Measurements from ENCODE around the gene DDR2.
"Not testable (repeated sequence)": the region's sequence is repeated elsewhere in the genome, so short reads cannot be mapped to it uniquely, and the experiment has no call there.

DDR2 gene

DNA sequence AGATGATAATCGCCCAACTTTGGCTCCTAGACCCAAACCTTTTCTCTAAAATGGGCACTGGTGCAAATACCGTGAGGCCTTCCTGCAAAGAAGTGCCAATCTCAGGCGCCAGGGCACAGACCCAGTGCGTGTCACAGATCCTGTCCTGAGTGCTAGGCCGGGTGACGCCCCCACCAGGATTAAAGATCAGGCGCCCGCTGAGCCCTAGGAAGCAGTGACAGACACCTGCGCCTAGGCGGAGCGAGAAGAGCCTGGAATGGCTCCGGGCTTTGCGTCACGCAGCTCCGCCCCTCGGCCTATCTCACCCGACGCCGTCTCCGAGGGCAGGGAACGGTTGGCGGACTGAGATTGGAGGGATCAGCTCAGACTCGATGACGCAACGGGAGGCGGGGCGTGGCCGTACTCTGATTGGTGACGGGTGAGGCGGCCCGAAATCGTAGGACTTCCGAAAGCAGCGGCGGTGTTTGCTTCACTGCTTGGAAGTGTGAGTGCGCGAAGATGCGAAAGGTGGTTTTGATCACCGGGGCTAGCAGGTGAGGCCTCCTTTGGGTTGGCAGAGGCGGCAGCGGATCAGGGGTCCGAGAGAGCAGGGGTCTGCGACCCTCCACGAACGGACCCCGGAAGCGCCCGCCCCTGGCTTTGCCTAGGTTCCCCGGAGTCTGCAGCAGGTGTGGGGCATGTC, 158.2 kb downstream of the DDR2 start, which contains the start of gene HSD17B7:
HSD17B7 (plus strand) TSS at position 400 of the 682 bp plus-strand sequence; CDS start at position 499, 99 bp downstream.
- peak; percentile 64 to 75 for DNase-seq
- TF ChIP-seq POLR2A (IDR thresholded peaks at IDR 0.05; ENCODE audit: low read length) = peak; percentile 36

- DNase-seq = not testable (repeated sequence)
These were observed 158.7 kb downstream of the DDR2 start for GRCh38 chr1:162790985-162791357.

GRCh38 chr1:162794284-162794683, 162.0 kb downstream of the DDR2 start:
- not testable (repeated sequence) for DNase-seq

DNA sequence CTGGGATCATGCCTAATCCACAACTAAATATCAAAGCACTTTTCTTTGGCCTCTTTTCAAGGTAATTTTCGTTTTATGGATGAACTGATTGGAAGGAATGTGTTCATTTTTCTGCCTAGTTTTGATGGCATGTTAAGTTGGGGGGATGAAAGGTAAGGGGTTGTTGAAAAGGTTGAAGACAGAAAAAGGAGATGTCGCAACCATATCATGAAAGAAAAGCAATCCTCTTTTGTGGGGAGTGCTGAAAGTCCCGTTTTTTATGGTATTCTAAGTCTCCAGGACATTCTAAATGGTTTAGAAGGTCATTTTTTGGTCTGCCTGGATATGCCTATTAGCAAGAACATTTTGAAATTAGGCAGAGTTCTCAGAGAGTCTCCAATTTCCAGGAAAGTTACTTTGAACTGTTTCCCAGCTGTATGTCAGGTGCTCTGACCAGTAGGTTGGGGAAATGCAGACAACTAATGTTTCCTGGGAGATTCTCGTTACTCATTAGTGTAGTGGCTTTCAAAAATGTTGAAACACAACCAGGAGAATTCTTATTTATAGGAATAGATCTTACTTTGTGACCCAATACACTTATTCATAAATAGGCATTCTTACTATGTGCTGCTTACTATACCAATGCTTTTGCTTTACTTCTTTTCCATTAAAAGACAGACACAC, 164.5 kb downstream of the DDR2 start:
- DNase-seq = not testable (repeated sequence)

DNA sequence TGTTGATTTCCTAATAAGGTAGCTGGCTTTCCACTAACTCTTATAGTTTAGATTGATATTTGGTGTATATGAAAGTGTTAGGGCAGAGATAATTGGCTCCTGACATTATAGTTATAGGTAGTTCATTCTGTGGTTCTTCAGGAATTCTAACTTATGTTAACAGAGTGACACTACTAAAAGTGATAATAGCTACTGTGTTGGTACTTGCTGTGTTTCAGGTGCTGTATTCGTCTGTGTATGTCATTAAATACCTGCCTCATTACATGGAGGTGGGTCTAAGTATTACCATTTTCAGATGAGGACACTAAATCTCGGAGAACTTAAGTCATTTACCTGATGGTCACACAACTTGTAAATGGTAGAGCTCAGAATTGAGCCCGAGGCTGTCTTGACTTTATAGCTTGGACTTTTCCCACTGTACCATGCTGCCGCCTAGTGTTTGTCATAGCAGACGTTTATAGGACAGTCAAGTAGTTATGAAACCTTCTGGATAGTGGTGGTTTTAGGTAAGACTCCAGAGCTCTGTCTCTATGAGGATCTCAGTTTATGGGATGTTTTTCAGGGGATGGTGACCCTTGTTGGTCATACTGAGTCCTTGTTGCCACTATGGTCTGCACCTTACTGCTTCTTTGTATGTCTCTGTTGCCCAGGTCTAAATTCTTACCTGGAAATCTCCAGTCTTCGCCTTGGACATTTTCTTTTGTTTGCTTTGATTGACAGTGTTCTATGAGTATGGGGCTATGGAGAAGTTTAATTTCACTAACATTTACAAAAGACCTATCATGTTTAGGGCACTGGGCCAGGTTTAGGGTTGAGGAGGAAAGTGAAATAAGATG, 167.9 kb downstream of the DDR2 start:
- DNase-seq = peak; percentile 44 to 64

DNA sequence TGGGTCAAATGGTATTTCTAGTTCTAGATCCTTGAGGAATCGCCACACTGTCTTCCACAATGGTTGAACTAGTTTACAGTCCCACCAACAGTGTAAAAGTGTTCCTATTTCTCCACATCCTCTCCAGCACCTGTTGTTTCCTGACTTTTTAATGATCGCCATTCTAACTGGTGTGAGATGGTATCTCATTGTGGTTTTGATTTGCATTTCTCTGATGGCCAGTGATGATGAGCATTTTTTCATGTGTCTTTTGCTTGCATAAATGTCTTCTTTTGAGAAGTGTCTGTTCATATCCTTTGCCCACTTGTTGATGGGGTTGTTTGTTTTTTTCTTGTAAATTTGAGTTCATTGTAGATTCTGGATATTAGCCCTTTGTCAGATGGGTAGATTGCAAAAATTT, 175.2 kb downstream of the DDR2 start:
- DNase-seq = not testable (repeated sequence)

DNA sequence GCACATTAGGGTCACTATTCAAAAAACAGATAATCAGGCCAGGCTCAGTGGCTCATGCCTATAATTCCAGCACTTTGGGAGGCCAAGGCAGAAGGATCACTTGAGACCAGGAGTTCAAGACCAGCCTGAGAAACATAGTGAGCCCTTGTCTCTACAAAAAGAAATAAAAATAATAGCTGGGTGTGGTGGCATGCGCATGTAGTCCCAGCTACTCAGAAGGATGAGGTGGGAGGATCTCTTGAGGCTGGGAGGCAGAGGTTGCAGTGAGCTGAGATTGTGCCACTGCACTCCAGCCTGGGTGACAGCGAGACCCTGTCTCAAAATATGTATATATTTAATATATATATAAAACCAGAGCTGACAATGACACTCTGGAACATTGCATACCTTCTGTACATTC, 180.1 kb downstream of the DDR2 start:
- DNase-seq = not testable (repeated sequence)

DNA sequence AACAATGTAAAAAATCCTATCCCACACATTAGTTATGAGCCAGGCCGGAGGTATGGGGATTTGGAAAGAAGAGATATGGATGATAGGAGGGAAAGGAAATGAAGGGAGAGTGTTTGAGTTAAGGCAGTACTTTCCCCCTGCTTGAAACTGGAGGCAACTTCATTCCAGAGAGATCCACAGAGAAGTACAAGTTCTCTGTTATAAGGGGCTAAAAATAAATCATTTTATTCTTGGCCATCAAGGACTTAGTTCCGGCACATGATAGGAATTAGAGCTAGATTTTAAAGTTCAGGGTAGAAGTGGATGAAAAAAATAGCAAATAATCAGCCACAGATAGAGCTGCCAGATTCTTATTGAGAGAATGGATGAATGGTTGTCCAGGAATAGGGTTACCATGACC, 185.9 kb downstream of the DDR2 start:
- DNase-seq = not testable (repeated sequence)

DNA sequence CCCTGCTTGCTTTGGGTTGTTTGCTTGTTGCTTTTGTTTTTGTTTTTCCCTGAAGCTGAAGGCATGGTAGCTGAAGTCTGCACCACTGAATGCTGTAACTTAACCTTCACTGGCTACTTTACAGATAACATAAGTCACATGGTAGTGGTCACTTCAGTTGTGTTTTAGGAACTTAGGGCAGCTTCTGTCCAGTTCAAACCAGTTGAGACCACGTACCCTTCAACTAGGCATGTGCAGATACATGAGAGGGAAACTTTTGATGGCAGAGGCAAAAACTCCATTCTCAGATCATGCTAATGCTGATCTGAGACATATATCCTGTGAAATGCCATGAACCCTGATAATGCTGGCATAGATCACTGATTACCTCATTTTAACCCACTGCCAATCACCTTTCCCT, 186.4 kb downstream of the DDR2 start:
- DNase-seq = not testable (repeated sequence)

- DNase-seq = no peak
These were observed 190.3 kb downstream of the DDR2 start for GRCh38 chr1:162822391-162823200.

DNA sequence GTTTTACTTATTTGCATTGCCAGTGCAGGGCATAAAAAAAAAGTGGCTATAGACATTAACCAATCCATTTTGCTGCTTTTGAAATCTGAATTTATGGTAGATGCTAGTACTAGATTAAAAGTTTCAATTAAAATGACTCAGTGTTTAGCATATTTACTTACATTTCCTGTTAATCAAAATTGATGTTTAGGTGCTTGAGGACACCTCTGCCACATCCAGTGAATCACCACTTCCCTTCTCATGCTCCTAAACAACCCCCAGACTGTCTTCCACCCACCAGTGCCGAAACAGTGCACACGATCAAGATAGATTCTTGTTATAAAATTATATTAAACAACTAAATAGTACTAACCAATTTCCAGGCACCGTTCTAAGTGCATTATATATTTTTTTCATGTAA, 191.0 kb downstream of the DDR2 start:
- TF ChIP-seq POLR2A (IDR thresholded peaks at IDR 0.05; ENCODE audit: low read length) (no peak), GATA1 (IDR thresholded peaks at IDR 0.05; ENCODE audit: low read depth, low read length) (no peak)

More at GRCh38 chr1:162822391-162823200, 190.3 kb downstream of the DDR2 start:
- TF ChIP-seq POLR2A (IDR thresholded peaks at IDR 0.05; ENCODE audit: low read length) (no peak), GATA1 (IDR thresholded peaks at IDR 0.05; ENCODE audit: low read depth, low read length) (no peak)

GRCh38 chr1:162823771-162824525, 191.7 kb downstream of the DDR2 start:
- DNase-seq = no peak
- TF ChIP-seq POLR2A (IDR thresholded peaks at IDR 0.05; ENCODE audit: low read length) (no peak), GATA1 (IDR thresholded peaks at IDR 0.05; ENCODE audit: low read depth, low read length) (no peak)

More for the DNA sequence above, 191.0 kb downstream of the DDR2 start:
- no peak for DNase-seq

GRCh38 chr1:162829268-162829667, 197.0 kb downstream of the DDR2 start:
- no peak for TF ChIP-seq GATA1 (IDR thresholded peaks at IDR 0.05; ENCODE audit: low read depth, low read length)
- no peak for TF ChIP-seq POLR2A (IDR thresholded peaks at IDR 0.05; ENCODE audit: low read length)

GRCh38 chr1:162832470-162832869, 200.2 kb downstream of the DDR2 start:
- no peak for DNase-seq
- no peak for TF ChIP-seq GATA1 (IDR thresholded peaks at IDR 0.05; ENCODE audit: low read depth, low read length)
- no peak for TF ChIP-seq POLR2A (IDR thresholded peaks at IDR 0.05; ENCODE audit: low read length)

More at GRCh38 chr1:162829268-162829667, 197.0 kb downstream of the DDR2 start:
- no peak for DNase-seq

All from erythroblast (primary cell).